GM18519 (cell line): ENCODE measurements around the gene PUM2.

Experiments
- ATAC-seq: cut with Tn5 transposase; IDR thresholded peaks from one replicate; pipeline ENCODE4 v1.9.1; 2021; ENCODE audit warnings: mild to moderate bottlenecking, moderate library complexity; ENCODE audit not compliant: unreplicated experiment, low FRiP score

The PUM2 gene

GRCh38 chr2:20349513-20349921, 1.1 kb downstream of the PUM2 start:
- no peak for ATAC-seq

GRCh38 chr2:20348542-20348941, 2.1 kb downstream of the PUM2 start:
- ATAC-seq = no peak

DNA sequence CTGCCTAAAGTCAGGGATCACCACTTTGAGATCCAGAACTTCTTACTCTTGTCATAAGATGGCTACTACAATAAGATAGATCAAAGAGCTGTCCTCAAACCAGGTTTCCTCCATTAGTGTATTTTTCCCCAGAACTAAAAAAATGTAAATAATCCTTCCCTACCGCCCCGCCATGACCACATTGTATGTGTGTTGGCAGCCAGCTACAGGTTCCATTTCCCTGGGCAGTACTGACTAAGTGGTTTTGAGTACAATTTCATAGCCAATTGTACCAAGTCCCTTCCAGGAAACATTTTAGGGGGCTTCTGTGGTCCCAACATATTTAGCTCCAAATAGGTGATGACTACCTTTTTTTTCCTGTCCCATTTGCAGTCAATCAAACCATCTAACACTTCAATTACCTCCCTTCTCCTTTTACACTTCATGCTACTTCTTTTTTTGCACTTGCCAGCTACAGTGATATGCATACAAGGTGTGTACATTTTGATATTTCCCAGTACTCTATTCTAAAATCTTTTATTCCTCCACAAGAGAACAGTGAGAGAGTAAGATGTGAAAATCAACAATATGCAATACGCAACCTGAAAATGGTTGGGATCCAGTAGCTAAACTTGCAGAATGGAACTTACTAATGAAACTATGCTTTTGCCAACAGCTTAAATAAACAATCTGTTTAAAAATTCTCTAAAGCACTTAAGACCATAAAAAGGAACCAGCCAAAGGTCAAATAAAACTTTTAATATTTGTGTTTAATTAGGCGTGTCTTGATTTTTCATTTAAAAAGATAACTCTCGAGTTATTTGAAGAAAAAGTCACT, 3.9 kb downstream of the PUM2 start:
- ATAC-seq = no peak

DNA sequence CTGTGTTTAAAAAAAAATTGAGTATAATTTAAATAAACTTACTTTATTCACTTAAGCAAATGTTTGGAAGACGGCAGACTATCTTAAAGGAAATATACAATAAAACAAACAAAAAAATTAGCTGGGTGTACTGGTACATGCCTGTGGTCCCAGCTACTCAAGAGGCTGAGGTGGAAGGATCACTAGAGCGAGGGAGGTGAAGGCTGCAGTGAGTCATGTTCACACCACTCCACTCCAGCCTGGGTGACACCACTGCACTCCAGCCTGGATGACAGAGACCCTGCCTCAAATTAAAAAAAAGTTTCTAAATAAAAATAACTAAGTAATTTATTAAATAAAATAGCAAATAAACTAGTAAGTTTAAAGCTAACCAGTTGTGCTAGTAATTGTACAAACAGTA, 7.5 kb downstream of the PUM2 start:
- no peak for ATAC-seq

- no peak for ATAC-seq
These were observed 11.6 kb downstream of the PUM2 start for GRCh38 chr2:20339012-20339411.

GRCh38 chr2:20334605-20335203, 15.9 kb downstream of the PUM2 start:
- no peak for ATAC-seq

DNA sequence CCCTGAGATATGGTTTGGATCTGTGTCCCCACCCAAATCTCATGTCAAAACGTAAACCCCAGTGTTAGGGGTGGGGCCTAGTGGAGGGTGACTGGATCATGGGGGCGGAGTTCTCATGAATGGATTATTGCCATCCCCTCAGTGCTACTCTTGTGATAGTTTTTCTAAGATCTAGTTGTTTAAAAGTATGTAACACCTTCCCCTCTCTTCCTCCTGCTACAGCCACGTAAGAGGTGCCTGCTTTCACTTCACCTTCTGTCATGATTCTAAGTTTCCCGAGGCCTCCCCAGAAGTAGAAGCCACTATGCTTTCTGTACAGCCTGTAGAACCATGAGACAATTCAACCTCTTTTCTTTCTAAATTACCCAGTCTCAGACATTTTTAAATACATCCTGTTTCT, 16.9 kb downstream of the PUM2 start:
- ATAC-seq = no peak

DNA sequence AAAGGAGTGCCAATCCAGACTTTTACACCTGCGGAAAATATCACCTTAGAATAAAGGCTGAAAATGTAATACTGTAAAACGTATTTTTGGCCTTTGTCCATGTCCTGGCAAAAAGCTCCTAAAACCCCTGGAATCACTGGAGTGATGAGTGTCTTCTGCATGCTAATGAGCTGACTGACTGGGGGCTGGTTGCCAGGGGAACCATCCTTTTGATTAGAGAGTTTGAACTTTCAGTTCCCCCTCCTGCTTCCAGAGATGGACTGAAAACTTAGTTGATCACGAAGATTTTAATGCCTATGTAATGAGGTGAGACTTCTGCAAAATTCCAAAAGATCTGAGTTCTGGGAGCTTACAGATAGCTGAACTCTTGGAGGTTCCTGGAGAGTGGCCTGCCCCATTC, 20.5 kb downstream of the PUM2 start:
- ATAC-seq = no peak

DNA sequence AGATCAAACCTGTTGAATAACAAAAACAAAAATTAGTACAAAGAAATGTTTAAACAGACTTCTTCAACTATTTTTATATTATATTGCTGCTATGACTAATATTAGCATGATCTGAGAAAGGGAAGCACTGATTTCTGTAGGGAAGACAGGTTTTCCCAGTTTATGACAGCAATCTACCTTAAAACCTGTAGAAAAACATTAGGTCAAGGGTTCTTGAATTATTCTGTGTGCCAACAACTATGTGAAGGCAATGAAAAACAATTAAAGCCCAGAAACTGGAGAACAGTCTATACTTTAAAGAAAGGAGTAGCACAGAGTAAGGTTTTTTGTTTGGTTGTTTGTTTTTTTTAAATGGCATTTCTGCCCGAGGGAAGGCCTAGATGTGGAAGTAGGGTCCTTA, 23.3 kb downstream of the PUM2 start:
- ATAC-seq = no peak

GRCh38 chr2:20326163-20326780, 24.4 kb downstream of the PUM2 start:
- ATAC-seq = peak; percentile 51

- no peak for ATAC-seq
These were observed 27.9 kb downstream of the PUM2 start for GRCh38 chr2:20322527-20323300.

DNA sequence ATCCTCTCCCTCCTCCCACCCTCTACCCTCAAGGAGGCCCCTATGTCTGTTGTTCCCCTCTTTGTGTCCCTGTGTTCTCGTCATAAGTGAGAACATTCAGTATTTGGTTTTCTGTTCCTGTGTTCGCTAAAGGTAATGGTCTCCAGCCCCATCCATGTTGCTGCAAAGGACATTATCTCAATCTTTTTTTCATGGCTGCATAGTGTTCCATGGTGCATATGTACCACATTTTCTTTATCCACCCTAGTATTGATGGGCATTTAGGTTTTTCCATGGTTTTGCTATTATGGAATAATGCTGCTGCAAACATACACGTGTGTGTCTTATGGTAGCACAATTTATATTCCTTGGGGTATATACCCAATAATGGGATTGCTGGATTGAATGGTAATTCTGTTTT, 33.0 kb downstream of the PUM2 start:
- ATAC-seq = no peak

DNA sequence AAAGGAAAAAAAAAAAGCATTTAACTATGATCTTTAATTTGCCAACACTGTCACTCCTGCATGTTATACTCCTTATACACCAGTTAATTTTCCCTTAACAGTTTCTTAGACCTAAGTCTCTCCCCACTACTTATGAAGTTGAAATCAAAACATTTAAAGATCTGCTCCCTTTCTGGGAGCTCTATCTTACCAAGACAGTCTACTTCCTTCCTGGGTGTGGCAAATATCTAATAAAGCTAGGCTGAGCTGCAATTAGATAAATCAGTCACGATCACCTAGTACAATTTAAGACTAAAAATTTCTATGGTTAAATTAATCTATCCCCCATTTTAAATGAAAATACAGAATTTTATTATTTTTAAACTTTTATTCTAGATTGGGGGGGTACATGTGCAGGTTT, 33.4 kb downstream of the PUM2 start:
- ATAC-seq = no peak

DNA sequence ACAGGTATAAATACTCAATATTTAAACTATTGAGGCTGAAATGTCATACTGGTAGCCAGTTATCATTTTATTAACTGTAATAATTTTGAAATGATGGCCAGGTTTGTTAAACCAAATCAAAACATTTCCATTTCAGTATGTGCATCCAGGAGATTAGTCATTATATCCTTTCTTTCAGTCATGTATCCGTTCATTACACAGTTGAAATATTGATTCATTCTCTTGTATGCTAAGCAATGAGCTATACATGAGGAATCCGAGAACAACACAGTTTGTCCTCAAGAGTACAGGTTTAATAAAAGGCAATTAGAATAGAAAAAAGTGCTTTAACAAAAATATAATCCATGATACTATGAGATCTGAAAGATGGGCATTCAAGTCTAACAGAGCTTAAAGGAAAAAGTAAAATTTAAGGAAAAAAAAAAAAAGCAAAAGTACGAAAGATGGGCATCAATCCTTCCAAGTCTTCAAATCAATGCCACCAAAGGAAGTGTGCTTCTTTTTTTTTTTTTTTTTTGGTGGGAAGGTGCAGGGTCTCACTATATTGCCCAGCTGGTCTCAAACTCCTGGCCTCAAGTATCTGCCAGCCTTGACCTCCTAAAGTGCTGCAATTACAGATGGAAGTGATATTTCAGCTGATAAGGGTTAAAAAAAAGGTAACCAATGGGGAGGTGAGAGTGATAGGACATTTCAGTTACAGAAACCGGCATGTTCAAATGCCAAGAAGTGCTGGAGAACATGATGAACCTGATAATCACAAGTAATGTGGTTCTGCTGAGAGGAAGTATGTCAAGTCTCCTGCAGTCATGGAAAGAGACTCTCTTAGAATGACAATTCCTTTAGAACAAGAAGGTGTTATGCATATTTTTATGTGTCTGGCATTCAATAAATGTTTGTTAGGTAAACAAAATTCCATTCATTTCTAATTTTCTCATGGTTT, 35.8 kb downstream of the PUM2 start:
- ATAC-seq = no peak

DNA sequence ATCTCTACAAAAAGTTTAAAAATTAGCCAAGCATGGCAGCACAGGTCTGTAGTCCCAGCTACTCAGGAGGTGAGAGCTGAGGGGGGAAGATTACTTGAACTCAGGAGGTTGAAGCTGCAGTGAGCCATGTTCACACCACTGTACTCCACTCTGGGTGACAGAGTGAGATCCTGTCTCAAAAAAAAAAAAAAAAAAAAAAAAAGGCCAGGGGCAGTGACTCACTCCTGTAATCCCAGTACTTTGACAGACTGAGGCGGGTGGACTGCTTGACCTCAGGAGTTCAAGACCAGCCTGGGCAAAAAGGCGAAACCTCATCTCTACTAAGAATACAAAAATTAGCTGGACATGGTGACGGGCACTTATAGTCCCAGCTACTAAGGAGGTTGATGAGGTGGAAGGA, 37.0 kb downstream of the PUM2 start:
- ATAC-seq = no peak

GRCh38 chr2:20309001-20309400, 41.6 kb downstream of the PUM2 start:
- no peak for ATAC-seq

GRCh38 chr2:20307311-20307710, 43.3 kb downstream of the PUM2 start:
- no peak for ATAC-seq

DNA sequence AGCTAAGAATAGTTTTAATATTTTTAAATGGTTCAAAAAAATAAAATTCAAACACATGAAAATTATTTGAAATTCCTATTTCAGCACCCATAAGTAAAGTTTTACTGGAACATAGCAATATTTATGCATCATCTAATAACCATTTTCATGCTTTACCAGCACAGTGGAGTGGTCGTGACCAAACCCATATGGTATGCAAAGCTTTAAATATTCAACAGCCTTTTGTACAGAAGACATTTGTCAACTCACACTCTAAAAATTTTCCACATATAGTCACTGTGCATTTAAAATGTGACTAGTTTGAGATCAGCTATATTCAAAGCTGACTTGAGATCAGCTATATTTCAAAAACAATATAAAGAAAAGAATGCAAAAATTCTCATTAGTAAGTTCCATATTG, 46.2 kb downstream of the PUM2 start:
- no peak for ATAC-seq

DNA sequence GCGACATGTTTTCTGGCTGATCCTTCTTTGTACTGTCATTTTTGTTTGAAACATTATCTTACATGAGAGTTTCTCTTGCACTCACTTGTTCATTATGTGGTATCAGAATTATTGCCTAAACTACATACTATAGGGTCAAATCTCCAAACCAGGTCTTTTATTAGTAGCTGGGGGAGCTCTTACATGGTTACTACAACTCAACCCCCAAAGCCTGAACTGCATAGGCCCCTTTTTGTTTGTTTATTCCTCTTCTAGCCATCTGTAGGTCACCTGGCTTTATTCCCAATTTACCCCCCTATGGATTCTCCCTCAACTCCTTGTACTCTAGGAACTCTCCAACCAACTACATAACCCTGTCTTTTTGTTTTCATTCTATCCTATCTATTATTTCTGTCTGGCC, 46.7 kb downstream of the PUM2 start:
- no peak for ATAC-seq

- ATAC-seq = no peak
These were observed 48.6 kb downstream of the PUM2 start for GRCh38 chr2:20302019-20302418.
